DOHH2 (cell line): ENCODE results near the gene CACNA1B.

Source experiments
- H3F3A ChIP-seq: fragments of 200-600 bp; sonication (generic), shearing (Covaris generic); 2 replicates; pipeline ENCODE4 v1.6.0; 2016; ENCODE audit warnings: antibody characterized with exemption, mild to moderate bottlenecking; ENCODE audit not compliant: control insufficient read depth, insufficient read depth
- H3K27ac ChIP-seq: fragments of 200-600 bp; sonication (generic); 2 replicates; pipeline ENCODE4 v1.5.1; 2014; ENCODE audit warnings: low read depth, mild to moderate bottlenecking, low read length, moderate library complexity
- H3K27me3 ChIP-seq: fragments of 200-600 bp; sonication (generic); 2 replicates; pipeline ENCODE4 v1.6.1; 2014; ENCODE audit warnings: mild to moderate bottlenecking, low read length, mixed read lengths; ENCODE audit not compliant: control insufficient read depth
- H3K36me3 ChIP-seq: fragments of 200-600 bp; sonication (generic); 2 replicates; pipeline ENCODE4 v1.6.1; 2014; ENCODE audit warnings: mild to moderate bottlenecking, low read length, moderate library complexity, mixed read lengths; ENCODE audit not compliant: control insufficient read depth
- H3K4me1 ChIP-seq: fragments of 200-600 bp; sonication (generic); 2 replicates; pipeline ENCODE4 v1.6.1; 2014; ENCODE audit warnings: mild to moderate bottlenecking, low read length, mixed read lengths; ENCODE audit not compliant: control insufficient read depth
- H3K4me2 ChIP-seq: fragments of 200-600 bp; sonication (generic); 2 replicates; pipeline ENCODE4 v1.6.0; 2014; ENCODE audit warnings: mild to moderate bottlenecking, low read length, moderate library complexity
- H3K4me3 ChIP-seq: fragments of 200-600 bp; sonication (generic); 2 replicates; pipeline ENCODE4 v1.5.1; 2014; ENCODE audit warnings: mild to moderate bottlenecking, low read length, mixed read lengths
- H3K79me2 ChIP-seq: fragments of 200-600 bp; sonication (generic); 2 replicates; pipeline ENCODE4 v1.6.1; 2014; ENCODE audit warnings: mild to moderate bottlenecking, low read length, mixed read lengths; ENCODE audit not compliant: control insufficient read depth
- H3K9me2 ChIP-seq: fragments of 200-600 bp; sonication (generic); replicated peaks from 2 replicates; pipeline ENCODE4 v1.6.1; 2014; ENCODE audit warnings: mild to moderate bottlenecking, low read length, mixed read lengths; ENCODE audit not compliant: control insufficient read depth
- H3K9me3 ChIP-seq: fragments of 200-600 bp; sonication (generic); 2 replicates; pipeline ENCODE4 v1.6.1; 2014; ENCODE audit warnings: antibody characterized with exemption, low read length, mixed read lengths; ENCODE audit not compliant: control insufficient read depth, insufficient read depth
- H4K20me1 ChIP-seq: fragments of 200-600 bp; sonication (generic); 2 replicates; pipeline ENCODE4 v1.6.0; 2014; ENCODE audit warnings: low read depth, mild to moderate bottlenecking, antibody characterized with exemption, low read length, moderate library complexity; ENCODE audit not compliant: control insufficient read depth, insufficient read depth
- EZH2phosphoT487 ChIP-seq: fragments of 200-600 bp; sonication (generic); IDR thresholded peaks from 2 replicates; pipeline ENCODE4 v1.6.1; 2017; ENCODE audit warnings: borderline replicate concordance, mild to moderate bottlenecking, antibody characterized with exemption, low read length, moderate library complexity, mixed read lengths
- TF ChIP-seq, protein P1 (sequence below): fragments of 200-600 bp; sonication (generic); IDR thresholded peaks from one replicate; pipeline ENCODE4 v1.5.1; 2014; ENCODE audit warnings: antibody characterized with exemption, mild to moderate bottlenecking, low read depth, low read length; ENCODE audit not compliant: poor library complexity, severe bottlenecking

The CACNA1B gene

DNA sequence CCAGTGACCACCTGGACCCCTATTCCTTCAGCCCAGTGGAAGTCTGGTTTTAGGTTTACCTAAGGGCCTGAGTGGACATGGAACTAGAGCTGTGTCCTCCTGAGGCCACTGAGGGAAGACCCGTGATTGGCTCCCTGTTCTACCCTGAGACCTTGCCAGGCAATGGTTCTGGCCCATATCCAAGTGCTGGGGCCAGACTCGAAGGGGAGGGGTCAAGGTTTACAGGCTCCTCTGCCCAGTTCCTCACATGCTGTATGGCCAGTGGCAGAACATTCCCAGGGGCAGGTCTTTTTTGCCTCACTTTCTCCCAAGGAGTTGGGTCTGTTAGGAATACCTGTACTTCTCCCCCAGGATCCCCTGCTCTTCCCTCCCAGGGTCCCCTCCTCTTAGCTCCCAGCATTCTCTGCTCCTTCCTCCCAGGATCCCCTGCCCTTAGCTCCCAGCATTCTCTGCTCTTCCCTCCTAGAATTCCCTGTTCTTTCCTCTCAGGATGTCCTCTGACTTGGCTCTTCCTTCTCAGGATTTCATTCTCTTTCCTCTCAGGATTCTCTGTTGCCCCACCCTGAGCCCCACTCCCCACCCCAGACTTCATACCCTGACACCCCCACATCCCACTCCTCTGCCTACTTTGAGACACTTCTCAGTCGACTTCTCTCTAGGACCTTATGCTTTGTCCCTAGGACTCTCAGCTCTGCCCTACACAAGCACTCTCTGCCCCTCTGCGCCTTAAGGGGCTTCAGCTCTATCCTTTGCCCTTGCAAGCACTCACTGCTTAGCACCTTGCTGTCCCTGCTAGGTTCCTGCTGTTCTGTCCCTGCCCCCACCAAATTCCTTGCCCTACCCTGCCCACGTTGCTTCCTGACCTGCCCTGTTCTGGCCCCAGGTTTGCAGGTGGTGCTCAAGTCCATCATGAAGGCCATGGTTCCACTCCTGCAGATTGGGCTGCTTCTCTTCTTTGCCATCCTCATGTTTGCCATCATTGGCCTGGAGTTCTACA, 36.5 kb downstream of the CACNA1B start:
- Histone ChIP-seq H3K4me2 (no peak overlapping the region), H3K4me3 (no peak overlapping the region), H3K27me3 (no peaks in the 10 kb centered on the region), H3K27ac (no peak overlapping the region), H3K79me2 (no peaks in the 10 kb centered on the region), H3K9me2 (no peaks in the 10 kb centered on the region), H3F3A (no peaks in the 10 kb centered on the region), H3K36me3 (no peaks in the 10 kb centered on the region), H3K9me3 (no peaks in the 10 kb centered on the region), H3K4me1 (no peaks in the 10 kb centered on the region), H4K20me1 (no peaks in the 10 kb centered on the region)
- TF ChIP-seq, protein P1, sequence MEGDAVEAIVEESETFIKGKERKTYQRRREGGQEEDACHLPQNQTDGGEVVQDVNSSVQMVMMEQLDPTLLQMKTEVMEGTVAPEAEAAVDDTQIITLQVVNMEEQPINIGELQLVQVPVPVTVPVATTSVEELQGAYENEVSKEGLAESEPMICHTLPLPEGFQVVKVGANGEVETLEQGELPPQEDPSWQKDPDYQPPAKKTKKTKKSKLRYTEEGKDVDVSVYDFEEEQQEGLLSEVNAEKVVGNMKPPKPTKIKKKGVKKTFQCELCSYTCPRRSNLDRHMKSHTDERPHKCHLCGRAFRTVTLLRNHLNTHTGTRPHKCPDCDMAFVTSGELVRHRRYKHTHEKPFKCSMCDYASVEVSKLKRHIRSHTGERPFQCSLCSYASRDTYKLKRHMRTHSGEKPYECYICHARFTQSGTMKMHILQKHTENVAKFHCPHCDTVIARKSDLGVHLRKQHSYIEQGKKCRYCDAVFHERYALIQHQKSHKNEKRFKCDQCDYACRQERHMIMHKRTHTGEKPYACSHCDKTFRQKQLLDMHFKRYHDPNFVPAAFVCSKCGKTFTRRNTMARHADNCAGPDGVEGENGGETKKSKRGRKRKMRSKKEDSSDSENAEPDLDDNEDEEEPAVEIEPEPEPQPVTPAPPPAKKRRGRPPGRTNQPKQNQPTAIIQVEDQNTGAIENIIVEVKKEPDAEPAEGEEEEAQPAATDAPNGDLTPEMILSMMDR, result no peak

GRCh38 chr9:137916540-137916939, 39.0 kb downstream of the CACNA1B start:
- TF ChIP-seq EZH2phosphoT487, result no peak
- TF ChIP-seq, protein P1, result no peak
- no peaks in the 10 kb centered on the region for H3K27me3 ChIP-seq

GRCh38 chr9:137917116-137917515, 39.5 kb downstream of the CACNA1B start:
- no peaks in the 10 kb centered on the region for H3F3A ChIP-seq
- H3K4me2 ChIP-seq, result no peak overlapping the region
- H3K79me2 ChIP-seq, result no peaks in the 10 kb centered on the region
- H3K27me3 ChIP-seq, result no peaks in the 10 kb centered on the region
- no peaks in the 10 kb centered on the region for H3K4me1 ChIP-seq
- no peaks in the 10 kb centered on the region for H4K20me1 ChIP-seq
- H3K36me3 ChIP-seq, result no peaks in the 10 kb centered on the region
- no peaks in the 10 kb centered on the region for H3K9me3 ChIP-seq
- H3K9me2 ChIP-seq, result no peaks in the 10 kb centered on the region
- H3K4me3 ChIP-seq, result no peak overlapping the region
- TF ChIP-seq EZH2phosphoT487, result no peak
- TF ChIP-seq, protein P1, result no peak
- H3K27ac ChIP-seq, result no peak overlapping the region

More at GRCh38 chr9:137916540-137916939, 39.0 kb downstream of the CACNA1B start:
- Histone ChIP-seq H3K79me2 (no peaks in the 10 kb centered on the region), H3K9me2 (no peaks in the 10 kb centered on the region), H3K4me3 (no peak overlapping the region), H3K4me2 (no peak overlapping the region), H3K36me3 (no peaks in the 10 kb centered on the region), H3F3A (no peaks in the 10 kb centered on the region), H3K4me1 (no peaks in the 10 kb centered on the region), H4K20me1 (no peaks in the 10 kb centered on the region), H3K27ac (no peak overlapping the region), H3K9me3 (no peaks in the 10 kb centered on the region)
